H9 (cell line): ENCODE measurements around the gene SPEG. TPM values are rescaled to one million over a fixed set of nuclear protein-coding genes. Genes with fewer than 3 reads are reported as not detected.

ENCODE experiments used
- DNase-seq: peaks from one replicate; pipeline ENCODE4 v3.0.0-alpha.2; 2017
- H2AFZ ChIP-seq: one replicate; pipeline ENCODE4 v1.6.1; 2013; ENCODE audit warnings: mild to moderate bottlenecking, low read length, control low read depth, moderate library complexity
- H2AK5ac ChIP-seq: 2 replicates; pipeline ENCODE4 v1.6.1; 2013; ENCODE audit warnings: low read length, control low read depth, mixed read lengths; ENCODE audit not compliant: insufficient read length
- H2BK120ac ChIP-seq: one replicate; pipeline ENCODE4 v1.6.1; 2013; ENCODE audit warnings: low read depth, mild to moderate bottlenecking, low read length, control low read depth, inconsistent platforms; ENCODE audit not compliant: poor library complexity, severe bottlenecking
- H2BK12ac ChIP-seq: 2 replicates; pipeline ENCODE4 v1.6.1; 2013; ENCODE audit warnings: low read length, control low read depth, mixed read lengths, low read depth; ENCODE audit not compliant: insufficient read length
- H2BK15ac ChIP-seq: 2 replicates; pipeline ENCODE4 v1.6.1; 2013; ENCODE audit warnings: low read depth, low read length, control low read depth
- H2BK20ac ChIP-seq: one replicate; pipeline ENCODE4 v1.6.1; 2013; ENCODE audit warnings: low read depth, mild to moderate bottlenecking, low read length, control low read depth, inconsistent platforms; ENCODE audit not compliant: poor library complexity, severe bottlenecking
- H2BK5ac ChIP-seq: 2 replicates; pipeline ENCODE4 v1.6.1; 2013; ENCODE audit warnings: low read length, control low read depth, mixed read lengths; ENCODE audit not compliant: insufficient read length
- H3K14ac ChIP-seq: 2 replicates; pipeline ENCODE4 v1.6.1; 2013; ENCODE audit warnings: low read length, control low read depth; ENCODE audit not compliant: insufficient read depth
- H3K18ac ChIP-seq: 2 replicates; pipeline ENCODE4 v1.6.1; 2013; ENCODE audit warnings: low read depth, mild to moderate bottlenecking, mixed read lengths, low read length, control low read depth; ENCODE audit not compliant: insufficient read length
- H3K23ac ChIP-seq: 2 replicates; pipeline ENCODE4 v1.6.1; 2013; ENCODE audit warnings: low read length, control low read depth, mixed read lengths, low read depth; ENCODE audit not compliant: insufficient read length
- H3K23me2 ChIP-seq: 2 replicates; pipeline ENCODE4 v1.6.1; 2013; ENCODE audit warnings: low read depth, mild to moderate bottlenecking, mixed read lengths, low read length, control low read depth; ENCODE audit not compliant: insufficient read length, poor library complexity, severe bottlenecking
- H3K27ac ChIP-seq: 2 replicates; pipeline ENCODE4 v1.5.1; 2013; ENCODE audit warnings: low read length, control low read depth, mixed read lengths, low read depth; ENCODE audit not compliant: insufficient read length
- H3K27me3 ChIP-seq: 2 replicates; pipeline ENCODE4 v1.6.1; 2013; ENCODE audit warnings: low read length, control low read depth, inconsistent platforms; ENCODE audit not compliant: insufficient read depth
- H3K4ac ChIP-seq: 2 replicates; pipeline ENCODE4 v1.6.1; 2013; ENCODE audit warnings: low read depth, mild to moderate bottlenecking, control low read depth, inconsistent platforms, low read length, moderate library complexity
- H3K4me1 ChIP-seq: 2 replicates; pipeline ENCODE4 v1.6.1; 2013; ENCODE audit warnings: low read length, control low read depth, inconsistent platforms; ENCODE audit not compliant: insufficient read depth
- H3K4me2 ChIP-seq: 2 replicates; pipeline ENCODE4 v1.6.1; 2013; ENCODE audit warnings: low read length, control low read depth, mixed read lengths; ENCODE audit not compliant: insufficient read length, insufficient read depth
- H3K56ac ChIP-seq: 2 replicates; pipeline ENCODE4 v1.6.1; 2013; ENCODE audit warnings: low read depth, mild to moderate bottlenecking, mixed read lengths, low read length, control low read depth; ENCODE audit not compliant: insufficient read length
- H3K79me1 ChIP-seq: 2 replicates; pipeline ENCODE4 v1.6.1; 2013; ENCODE audit warnings: low read depth, mild to moderate bottlenecking, moderate library complexity, low read length, control low read depth, inconsistent platforms; ENCODE audit not compliant: insufficient read depth, poor library complexity, severe bottlenecking
- H3K79me2 ChIP-seq: 2 replicates; pipeline ENCODE4 v1.6.1; 2013; ENCODE audit warnings: low read length, control low read depth, inconsistent platforms; ENCODE audit not compliant: insufficient read depth
- H3K9ac ChIP-seq: 2 replicates; pipeline ENCODE4 v1.6.1; 2013; ENCODE audit warnings: low read length, control low read depth, mixed read lengths; ENCODE audit not compliant: insufficient read length; ENCODE audit errors: extremely low read depth
- H3K9me3 ChIP-seq: one replicate; pipeline ENCODE4 v1.6.1; 2013; ENCODE audit warnings: low read depth, low read length, inconsistent platforms; ENCODE audit not compliant: control insufficient read depth
- H3T11ph ChIP-seq: one replicate; pipeline ENCODE4 v1.6.1; 2013; ENCODE audit warnings: mild to moderate bottlenecking, low read length, control low read depth, inconsistent platforms
- H4K20me1 ChIP-seq: one replicate; pipeline ENCODE4 v1.6.1; 2013; ENCODE audit not compliant: control insufficient read depth, insufficient read length, insufficient read depth
- H4K5ac ChIP-seq: 2 replicates; pipeline ENCODE4 v1.6.1; 2013; ENCODE audit warnings: low read depth, mild to moderate bottlenecking, mixed read lengths, low read length, control low read depth; ENCODE audit not compliant: insufficient read length
- H4K8ac ChIP-seq: replicated peaks from 2 replicates; pipeline ENCODE4 v1.6.1; 2013; ENCODE audit warnings: low read length, control low read depth, mixed read lengths, low read depth; ENCODE audit not compliant: insufficient read length
- H4K91ac ChIP-seq: 2 replicates; pipeline ENCODE4 v1.6.1; 2013; ENCODE audit warnings: low read depth, mild to moderate bottlenecking, moderate library complexity, mixed read lengths, low read length, control low read depth; ENCODE audit not compliant: insufficient read length
- H3K27ac Mint-ChIP-seq, 3 experiments: 2 replicates in 2 of 3; 3 replicates in 1 of 3; pipeline ENCODE4 v1.8.0; 2020 to 2021; ENCODE audit warnings: mixed read lengths in 3 of 3, mild to moderate bottlenecking in 1 of 3, moderate library complexity in 1 of 3
- H3K27me3 Mint-ChIP-seq: 2 replicates; pipeline ENCODE4 v1.8.0; 2021; ENCODE audit warnings: low read depth, mild to moderate bottlenecking, moderate library complexity, mixed read lengths
- H3K36me3 Mint-ChIP-seq, 3 experiments: 2 replicates in 2 of 3; 3 replicates in 1 of 3; pipeline ENCODE4 v1.8.0; 2020 to 2021; ENCODE audit warnings: low read depth in 3 of 3, mixed read lengths in 3 of 3; ENCODE audit not compliant: insufficient read depth in 1 of 3
- H3K4me1 Mint-ChIP-seq, 2 experiments: 2 replicates each; pipeline ENCODE4 v1.8.0; 2020; ENCODE audit warnings: mixed read lengths in 2 of 2
- H3K4me3 Mint-ChIP-seq, 2 experiments: 2 replicates in 1 of 2; 3 replicates in 1 of 2; pipeline ENCODE4 v1.8.0; 2020 to 2021; ENCODE audit warnings: mild to moderate bottlenecking in 2 of 2, mixed read lengths in 2 of 2, moderate library complexity in 1 of 2
- H3K9me3 Mint-ChIP-seq, 2 experiments: 2 replicates in 1 of 2; 3 replicates in 1 of 2; pipeline ENCODE4 v1.8.0; 2020; ENCODE audit warnings: mild to moderate bottlenecking in 2 of 2, mixed read lengths in 2 of 2, moderate library complexity in 1 of 2
- CTCF ChIP-seq: fragments of 200-600 bp; sonication (generic); conservative IDR thresholded peaks from 3 replicates; pipeline ENCODE4 v1.8.0; 2021; ENCODE audit warnings: antibody characterized with exemption, mild to moderate bottlenecking
- WGBS: extraction: QIAGEN DNeasy Blood & Tissue Kit; methylation state at CpG from one replicate; pipeline ENCODE4 v1.1.7; 2013; ENCODE audit warnings: missing lambda C conversion rate, low lambda C conversion rate, mixed read lengths; ENCODE audit not compliant: insufficient read length; ENCODE audit errors: extremely low coverage; 5-methylcytosine and 5-hydroxymethylcytosine counted together
- total RNA-seq: library from RNA; stranded (reverse); gene quantifications from 2 replicates; pipeline ENCODE4 v1.2.1, GENCODE V29; 2021

Gene SPEG
- total RNA-seq, 1 experiment from 2014 or later: 23.7 TPM

DNA sequence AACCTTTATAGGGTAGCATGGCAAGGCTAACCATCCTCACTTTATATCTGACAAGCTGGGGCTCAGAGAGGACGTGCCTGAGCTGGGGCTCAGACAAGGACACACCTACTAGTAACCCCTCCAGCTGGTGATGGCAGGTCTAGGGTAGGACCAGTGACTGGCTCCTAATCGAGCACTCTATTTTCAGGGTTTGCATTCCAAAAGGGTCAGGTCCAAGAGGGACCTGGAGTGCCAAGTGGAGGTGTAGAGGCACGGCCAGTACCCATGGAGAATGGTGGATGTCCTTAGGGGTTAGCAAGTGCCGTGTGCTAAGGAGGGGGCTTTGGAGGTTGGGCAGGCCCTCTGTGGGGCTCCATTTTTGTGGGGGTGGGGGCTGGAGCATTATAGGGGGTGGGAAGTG lies 17.7 kb upstream of the SPEG start:
- Histone ChIP-seq H3T11ph (no peak overlapping the region), H2BK12ac (no peak overlapping the region), H3K18ac (no peak overlapping the region), H3K79me2 (no peaks in the 10 kb centered on the region), H4K91ac (no peak overlapping the region), H2AK5ac (no peak overlapping the region), H4K8ac (no peak overlapping the region), H3K23ac (no peak overlapping the region), H2BK120ac (no peak overlapping the region), H3K27ac (no peak overlapping the region), H3K79me1 (no peaks in the 10 kb centered on the region), H3K14ac (no peak overlapping the region), H2BK5ac (no peak overlapping the region), H2AFZ (no peak overlapping the region), H3K9ac (no peak overlapping the region), H3K23me2 (no peaks in the 10 kb centered on the region), H3K9me3 (no peaks in the 10 kb centered on the region), H2BK15ac (no peak overlapping the region), H4K5ac (peak overlapping the region; percentile 23), H2BK20ac (no peak overlapping the region), H3K27me3 (no peaks in the 10 kb centered on the region; the same call in 1 of the 2 replicates), H3K4me2 (no peak overlapping the region), H3K56ac (no peak overlapping the region), H4K20me1 (no peaks in the 10 kb centered on the region), H3K4ac (no peak overlapping the region), H3K4me1 (peaks cover 13% of the 10 kb centered on the region; the same call in 1 of the 2 replicates)
- peaks cover 24% of the 10 kb centered on the region for H3K27me3 Mint-ChIP-seq
- TF ChIP-seq CTCF: no peak
- H3K9me3 Mint-ChIP-seq: peaks cover 6 to 8% of the 10 kb centered on the region in 2 experiments; a peak in 4 of 5 replicates
- peak overlapping the region in 1 of 3 experiments; percentile 67; a peak in 1 of 7 replicates for H3K27ac Mint-ChIP-seq
- H3K36me3 Mint-ChIP-seq: no peaks in the 10 kb centered on the region; a peak in 1 of 7 replicates
- H3K4me1 Mint-ChIP-seq: peaks cover 31 to 35% of the 10 kb centered on the region in 2 experiments
- DNase-seq: no peak
- WGBS: no CpG with 5 or more reads among the region's 4 CpGs
- H3K4me3 Mint-ChIP-seq: no peak overlapping the region
